ENCODE measurements around the gene MKX.

Gene MKX

DNA sequence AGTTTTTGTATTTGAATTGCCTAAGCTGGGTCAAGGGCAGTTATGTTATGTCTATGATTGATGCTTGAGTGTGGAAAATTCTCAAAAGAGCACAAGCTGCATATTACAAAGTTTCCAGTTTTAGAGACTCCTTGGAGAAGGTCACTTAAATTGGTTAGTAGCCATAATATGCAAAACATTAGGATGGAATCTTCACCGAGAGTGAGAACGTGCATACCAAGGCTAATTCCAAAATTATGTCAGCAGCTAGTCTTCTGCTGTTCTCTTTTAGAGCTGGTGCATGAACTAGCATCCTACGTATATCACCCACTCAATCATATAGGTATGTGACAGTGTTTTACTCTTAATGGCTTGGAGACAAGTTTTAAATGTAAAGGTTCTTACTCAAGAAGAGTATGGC, 49.2 kb downstream of the MKX start:
- peak; percentile 58 for DNase-seq (ENCODE audit: low read depth)
- no peak for TF ChIP-seq CTCF (conservative IDR thresholded peaks at IDR 0.05; ENCODE audit: low read length)
- no peak overlapping the region for H3K4me3 ChIP-seq (ENCODE audit: low read length)

DNA sequence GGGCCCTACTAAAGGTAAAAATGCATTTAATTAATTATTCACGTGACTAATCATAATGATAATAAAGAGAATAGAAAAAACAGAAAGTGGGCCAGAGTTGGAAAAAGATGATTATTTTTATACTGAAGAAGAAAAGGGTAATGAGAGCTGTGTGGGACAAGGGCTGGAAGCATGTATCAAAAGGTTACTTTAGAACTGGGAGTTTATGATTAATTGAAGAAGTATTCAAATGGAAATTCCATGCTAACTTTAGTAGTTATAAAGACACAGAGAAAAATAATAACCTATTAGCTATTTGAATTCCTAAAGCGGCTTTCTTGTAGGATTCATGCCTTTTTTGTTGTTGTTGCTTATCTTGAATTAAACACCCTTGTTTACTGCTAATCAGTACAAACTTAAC, 49.9 kb downstream of the MKX start:
- peak; percentile 22 for DNase-seq (ENCODE audit: low read depth)
- H3K4me3 ChIP-seq (ENCODE audit: low read length), result no peak overlapping the region
- no peak for TF ChIP-seq CTCF (conservative IDR thresholded peaks at IDR 0.05; ENCODE audit: low read length)

DNA sequence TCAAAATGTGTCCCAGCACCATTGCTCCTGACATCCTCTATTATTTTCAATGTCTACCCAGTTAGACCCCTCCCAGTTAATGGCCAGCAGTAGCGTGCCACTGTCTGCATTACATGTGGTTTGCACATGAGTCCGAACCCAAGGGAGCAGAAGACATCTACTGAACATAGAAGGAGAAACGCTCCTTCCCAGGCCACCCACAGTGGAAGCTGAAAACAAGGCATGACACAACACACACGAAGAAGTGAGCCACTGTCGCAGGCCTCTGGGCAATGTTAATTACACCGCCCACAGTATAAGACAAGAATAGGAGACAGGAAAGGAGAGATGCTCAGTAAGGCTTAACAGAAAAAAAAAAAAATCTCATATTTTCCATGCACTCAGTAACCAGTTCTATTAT, 50.5 kb downstream of the MKX start:
- no peak overlapping the region for H3K4me3 ChIP-seq (ENCODE audit: low read length)
- peak; percentile 17 for DNase-seq (ENCODE audit: low read depth)
- TF ChIP-seq CTCF (conservative IDR thresholded peaks at IDR 0.05; ENCODE audit: low read length), result no peak

GRCh38 chr10:27692663-27693062, 53.0 kb downstream of the MKX start:
- TF ChIP-seq CTCF (conservative IDR thresholded peaks at IDR 0.05; ENCODE audit: low read length), result no peak
- no peak overlapping the region for H3K4me3 ChIP-seq (ENCODE audit: low read length)
- DNase-seq (ENCODE audit: low read depth), result no peak

DNA sequence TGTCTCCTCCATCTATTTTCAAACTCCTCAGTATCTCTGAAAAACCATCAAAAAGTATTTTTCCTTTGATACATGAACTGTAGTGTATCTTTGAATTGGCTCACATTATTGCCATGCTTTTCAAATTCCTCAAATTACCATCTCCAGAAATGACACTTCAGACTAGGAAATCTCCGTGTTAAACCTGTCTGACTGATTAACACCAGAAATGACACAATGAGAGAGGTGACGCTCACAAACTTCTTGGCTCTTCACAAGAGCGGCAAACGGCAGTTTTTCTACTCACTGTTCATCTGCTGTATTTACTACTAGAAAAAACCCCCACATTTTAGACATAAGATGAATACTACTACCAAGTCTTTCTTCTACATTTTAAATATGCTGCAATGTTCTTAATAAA, 56.6 kb downstream of the MKX start:
- no peak overlapping the region for H3K4me3 ChIP-seq (ENCODE audit: low read length)
- no peak for DNase-seq (ENCODE audit: low read depth)
- TF ChIP-seq CTCF (conservative IDR thresholded peaks at IDR 0.05; ENCODE audit: low read length), result no peak

GRCh38 chr10:27688276-27688675, 57.3 kb downstream of the MKX start:
- no peak overlapping the region for H3K4me3 ChIP-seq (ENCODE audit: low read length)
- no peak for TF ChIP-seq CTCF (conservative IDR thresholded peaks at IDR 0.05; ENCODE audit: low read length)
- no peak for DNase-seq (ENCODE audit: low read depth)

GRCh38 chr10:27687743-27688142, 57.9 kb downstream of the MKX start:
- no peak for TF ChIP-seq CTCF (conservative IDR thresholded peaks at IDR 0.05; ENCODE audit: low read length)
- DNase-seq (ENCODE audit: low read depth), result no peak
- H3K4me3 ChIP-seq (ENCODE audit: low read length), result no peak overlapping the region

Data from AG10803 (cell line).